T-cell (primary cell): ENCODE measurements around the gene HAND1. TPM values are rescaled to one million over a fixed set of nuclear protein-coding genes. Genes with fewer than 3 reads are reported as not detected.
A peak's percentile ranks its signal among the peaks of the same experiment; 100 is the strongest.

Source experiments
- ATAC-seq, 4 experiments: fragments of 200-7000 bp in 3 of 4; fragments of 150-1000 bp in 1 of 4; cut with Tn5 transposase; replicated peaks in 1 of 4; 1 replicate in 3 of 4; 2 replicates in 1 of 4; pipeline ENCODE4 v1.10.0; 2021; ENCODE audit warnings: moderate library complexity in 3 of 4, mild to moderate bottlenecking in 2 of 4, moderate number of reproducible peaks in 1 of 4
- CTCF ChIA-PET, 2 donors: fragments of 300-600 bp; sonication (Branson Sonifier 250); formaldehyde crosslinking; loops; one replicate each; lab custom pipeline; 2022; ENCODE audit warnings: antibody characterized with exemption in 2 of 2; lab: Charles Lee
- POLR2A ChIA-PET, 2 donors: fragments of 300-600 bp; sonication (Branson Sonifier 250); formaldehyde crosslinking; loops; one replicate each; lab custom pipeline; 2022; ENCODE audit warnings: antibody characterized with exemption in 2 of 2; lab: Charles Lee
- DNase-seq, 35 experiments: peaks; one replicate each; pipeline versions ENCODE4 v3.0.0 to v3.0.0-alpha.2; 2013 to 2023
- H3K27ac ChIP-seq: one replicate; pipeline ENCODE4 v1.5.1; 2013; ENCODE audit warnings: low read length
- H3K27me3 ChIP-seq, 2 experiments: replicated peaks in 1 of 2; 1 replicate in 1 of 2; 2 replicates in 1 of 2; pipeline versions ENCODE4 v1.6.1 to v1.7.0; 2013; ENCODE audit warnings: low read length in 1 of 2, mixed read lengths in 1 of 2; ENCODE audit not compliant: control insufficient read depth in 2 of 2, insufficient read depth in 2 of 2; ENCODE audit errors: extremely low read depth in 1 of 2
- H3K36me3 ChIP-seq, 2 donors: 1 replicate in 1 of 2; 2 replicates in 1 of 2; pipeline versions ENCODE4 v1.6.1 to v1.7.0; 2013; ENCODE audit warnings: low read length in 1 of 2; ENCODE audit not compliant: control insufficient read depth in 2 of 2, insufficient read depth in 1 of 2; ENCODE audit errors: extremely low read depth in 1 of 2
- H3K4me1 ChIP-seq, 2 experiments: 1 replicate in 1 of 2; 2 replicates in 1 of 2; pipeline versions ENCODE4 v1.6.1 to v1.7.0; 2013; ENCODE audit warnings: low read length in 2 of 2, mixed read lengths in 1 of 2; ENCODE audit not compliant: insufficient read depth in 2 of 2, control insufficient read depth in 1 of 2; ENCODE audit errors: extremely low read depth in 1 of 2
- H3K4me3 ChIP-seq, 2 donors: 1 replicate in 1 of 2; 2 replicates in 1 of 2; pipeline versions ENCODE4 v1.5.1 to v1.7.0; 2013; ENCODE audit warnings: mild to moderate bottlenecking in 2 of 2, low read length in 1 of 2, moderate library complexity in 1 of 2; ENCODE audit not compliant: control insufficient read depth in 1 of 2; ENCODE audit errors: extremely low read depth in 1 of 2
- H3K9me3 ChIP-seq: 2 replicates; pipeline ENCODE4 v1.7.0; 2013
- H3K27ac Mint-ChIP-seq, 2 donors: one replicate each; pipeline ENCODE4 v1.8.0; 2020 to 2021; ENCODE audit warnings: mild to moderate bottlenecking in 2 of 2, mixed read lengths in 2 of 2
- H3K27me3 Mint-ChIP-seq, 2 donors: one replicate each; pipeline ENCODE4 v1.8.0; 2021 to 2022; ENCODE audit warnings: mixed read lengths in 2 of 2
- H3K36me3 Mint-ChIP-seq: one replicate; pipeline ENCODE4 v1.8.0; 2021; ENCODE audit warnings: mixed read lengths
- H3K4me1 Mint-ChIP-seq, 3 donors: one replicate each; pipeline ENCODE4 v1.8.0; 2020 to 2022; ENCODE audit warnings: mixed read lengths in 3 of 3, mild to moderate bottlenecking in 1 of 3
- H3K4me3 Mint-ChIP-seq, 3 donors: one replicate each; pipeline ENCODE4 v1.8.0; 2020 to 2022; ENCODE audit warnings: mild to moderate bottlenecking in 3 of 3, mixed read lengths in 3 of 3, moderate library complexity in 3 of 3
- H3K9me3 Mint-ChIP-seq, 3 donors: one replicate each; pipeline ENCODE4 v1.8.0; 2020 to 2022; ENCODE audit warnings: mixed read lengths in 3 of 3
- WGBS: methylation state at CpG from one replicate; pipeline ENCODE4 v1.1.5; 2013; ENCODE audit warnings: missing lambda C conversion rate; ENCODE audit not compliant: insufficient coverage; 5-methylcytosine and 5-hydroxymethylcytosine counted together
- total RNA-seq, 35 experiments: library from RNA in 6 of 35; stranded (reverse) in 6 of 35; fragments of 120-200 nt in 1 of 35; gene quantifications; one replicate each; pipeline versions ENCODE4 v1.2.1 to v1.2.4 and lab custom pipeline; 2013 to 2026

The HAND1 gene
- total RNA-seq, 5 donors from 2014 or later (not counting 1 experiment from before 2014, with no cell fraction given), result not detected

DNA sequence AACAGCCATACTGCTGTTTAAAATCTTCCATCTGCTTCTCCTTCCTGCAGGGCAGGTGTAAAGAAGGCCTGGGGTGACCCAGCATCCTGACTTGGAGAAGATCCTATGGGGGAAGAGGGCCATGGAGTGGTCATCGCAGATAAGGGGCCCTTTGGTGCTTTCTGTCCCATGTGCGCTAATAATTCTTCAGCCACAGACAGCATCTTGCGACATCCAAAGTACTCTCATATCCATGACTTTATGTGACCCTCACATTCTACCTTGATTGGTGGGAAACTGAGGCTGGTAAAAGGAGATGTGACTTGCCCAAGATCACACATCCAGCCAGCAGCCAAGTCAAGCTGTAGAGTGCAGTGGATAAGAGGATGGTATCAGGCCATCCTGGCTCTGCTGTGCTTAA is 44.3 kb upstream of the HAND1 start:
- Histone ChIP-seq H3K36me3 (no peaks in the 10 kb centered on the region), H3K4me3 (no peak overlapping the region), H3K9me3 (no peaks in the 10 kb centered on the region), H3K27ac (no peak overlapping the region), H3K4me1 (peaks cover 0 to 6% of the 10 kb centered on the region in 2 experiments), H3K27me3 (peaks cover 3 to 39% of the 10 kb centered on the region in 2 experiments)
- H3K9me3 Mint-ChIP-seq, result no peaks in the 10 kb centered on the region
- peaks cover 0 to 3% (median 0%) of the 10 kb centered on the region in 3 donors for H3K4me1 Mint-ChIP-seq
- H3K36me3 Mint-ChIP-seq, result no peaks in the 10 kb centered on the region
- DNase-seq, result no peak
- peaks cover 27 to 48% of the 10 kb centered on the region in 2 donors for H3K27me3 Mint-ChIP-seq
- no CpG with 5 or more reads among the region's 3 CpGs for WGBS
- ATAC-seq, result no peak
- CTCF ChIA-PET, result no interaction called here
- POLR2A ChIA-PET, result no interaction called here
- H3K27ac Mint-ChIP-seq, result no peak overlapping the region
- H3K4me3 Mint-ChIP-seq, result no peak overlapping the region

DNA sequence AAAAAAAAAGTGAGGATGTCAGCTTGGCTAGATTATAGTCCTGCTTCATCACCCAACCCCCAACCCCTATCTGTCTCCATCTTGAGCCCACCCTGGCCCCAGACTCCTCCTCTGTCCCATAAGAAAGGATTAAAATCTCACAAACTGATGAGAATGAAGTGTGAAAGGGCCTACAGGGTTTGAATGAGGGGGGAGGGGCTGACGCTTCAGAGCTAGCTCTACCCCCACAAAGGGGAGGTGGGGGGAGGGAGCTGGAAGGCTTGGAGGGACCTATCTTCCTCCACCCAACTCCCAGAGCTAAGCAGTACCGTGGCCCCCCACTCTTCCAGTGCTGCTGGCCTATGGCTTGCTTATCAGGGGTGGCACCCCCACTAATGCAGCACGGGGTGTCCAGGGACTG is 43.7 kb upstream of the HAND1 start:
- H3K27me3 Mint-ChIP-seq, result peaks cover 27 to 50% of the 10 kb centered on the region in 2 donors
- 52% methylated on average over 2 of the region's 3 CpGs for WGBS
- CTCF ChIA-PET, result no interaction called here

GRCh38 chr5:154520861-154521453 is 42.9 kb upstream of the HAND1 start:
- WGBS, result 12% methylated on average over 9 of the region's 15 CpGs
- H3K9me3 ChIP-seq, result no peaks in the 10 kb centered on the region
- H3K4me1 Mint-ChIP-seq, result peaks cover 0 to 3% (median 0%) of the 10 kb centered on the region in 3 donors
- H3K4me3 ChIP-seq, result no peak overlapping the region
- no peak overlapping the region for H3K4me3 Mint-ChIP-seq
- peaks cover 3 to 43% of the 10 kb centered on the region in 2 experiments for H3K27me3 ChIP-seq
- no peak for ATAC-seq
- no peak overlapping the region for H3K27ac ChIP-seq
- H3K36me3 Mint-ChIP-seq, result no peaks in the 10 kb centered on the region
- ChIA-PET POLR2A (no interaction called here), CTCF (no interaction called here)
- H3K27ac Mint-ChIP-seq, result no peak overlapping the region
- H3K27me3 Mint-ChIP-seq, result peaks cover 27 to 47% of the 10 kb centered on the region in 2 donors
- peak in 1 of 35 experiments; percentile 3 for DNase-seq
- H3K9me3 Mint-ChIP-seq, result no peaks in the 10 kb centered on the region
- peaks cover 0 to 6% of the 10 kb centered on the region in 2 experiments for H3K4me1 ChIP-seq
- H3K36me3 ChIP-seq, result no peaks in the 10 kb centered on the region

More for the DNA sequence above, 43.7 kb upstream of the HAND1 start:
- Histone ChIP-seq H3K36me3 (no peaks in the 10 kb centered on the region), H3K4me1 (peaks cover 0 to 6% of the 10 kb centered on the region in 2 experiments), H3K4me3 (no peak overlapping the region), H3K27me3 (peaks cover 3 to 43% of the 10 kb centered on the region in 2 experiments), H3K9me3 (no peaks in the 10 kb centered on the region), H3K27ac (no peak overlapping the region)
- Mint-ChIP-seq H3K4me1 (peaks cover 0 to 3% (median 0%) of the 10 kb centered on the region in 3 donors), H3K36me3 (no peaks in the 10 kb centered on the region), H3K4me3 (no peak overlapping the region), H3K9me3 (no peaks in the 10 kb centered on the region), H3K27ac (no peak overlapping the region)
- ATAC-seq (no peak), DNase-seq (no peak)
- POLR2A ChIA-PET, result no interaction called here

DNA sequence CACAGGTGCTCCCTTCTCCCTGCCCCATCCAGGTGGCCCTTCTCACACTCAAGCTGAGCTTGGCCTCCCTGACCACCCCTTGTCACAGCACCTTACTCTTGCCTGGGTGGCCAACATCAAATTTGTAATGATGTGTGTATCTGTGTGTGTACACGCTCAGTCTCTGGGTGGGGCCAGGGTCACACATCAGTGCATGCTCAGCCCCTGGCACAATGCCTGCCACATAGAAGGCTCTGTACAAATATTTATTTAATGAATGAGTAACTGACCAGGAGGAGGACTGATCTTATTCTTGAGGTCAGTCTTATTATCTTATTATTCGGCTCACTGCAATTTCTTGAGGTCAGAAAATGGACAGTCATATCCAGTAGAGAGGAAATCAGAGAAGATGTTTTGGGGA is 41.3 kb upstream of the HAND1 start:
- ChIA-PET POLR2A (no interaction called here), CTCF (no interaction called here)
- Histone ChIP-seq H3K27me3 (peaks cover 3 to 43% of the 10 kb centered on the region in 2 experiments), H3K27ac (no peak overlapping the region), H3K4me3 (no peak overlapping the region), H3K36me3 (no peaks in the 10 kb centered on the region), H3K9me3 (no peaks in the 10 kb centered on the region), H3K4me1 (peaks cover 0 to 6% of the 10 kb centered on the region in 2 experiments)
- Mint-ChIP-seq H3K9me3 (no peaks in the 10 kb centered on the region), H3K4me3 (no peak overlapping the region), H3K4me1 (peaks cover 0 to 3% (median 0%) of the 10 kb centered on the region in 3 donors), H3K27me3 (peaks cover 30 to 54% of the 10 kb centered on the region in 2 donors), H3K36me3 (no peaks in the 10 kb centered on the region), H3K27ac (no peak overlapping the region)
- no peak for DNase-seq
- ATAC-seq, result no peak
- WGBS, result 88% methylated on average over 1 of the region's 2 CpGs

DNA sequence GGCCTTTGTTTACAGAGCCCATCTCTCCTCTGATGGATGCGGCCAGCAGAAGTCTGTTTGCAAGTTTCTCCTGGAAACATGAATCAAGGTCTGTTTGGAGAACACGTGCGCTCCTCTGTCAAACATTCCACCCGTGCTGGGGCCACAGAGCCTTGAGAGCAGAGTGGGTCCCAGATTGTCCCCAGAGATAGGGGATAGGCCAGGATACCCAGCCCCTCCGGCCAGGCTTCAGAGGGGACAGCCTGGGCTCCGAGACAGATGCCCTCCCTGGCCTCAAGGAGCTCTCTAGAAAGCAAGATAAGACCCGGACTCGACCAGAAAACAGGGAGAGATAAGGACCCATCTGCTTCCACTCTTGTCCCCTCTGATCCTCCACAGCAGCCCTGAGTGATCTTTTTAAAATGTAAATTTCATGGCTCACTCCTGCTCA is 40.4 kb upstream of the HAND1 start:
- H3K4me1 ChIP-seq, result peaks cover 0 to 6% of the 10 kb centered on the region in 2 experiments
- WGBS, result 73% methylated on average over 5 of the region's 8 CpGs
- H3K27me3 Mint-ChIP-seq, result peaks cover 34 to 60% of the 10 kb centered on the region in 2 donors
- H3K4me3 Mint-ChIP-seq, result no peak overlapping the region
- no peak overlapping the region for H3K4me3 ChIP-seq
- no peak for ATAC-seq
- H3K9me3 Mint-ChIP-seq, result no peaks in the 10 kb centered on the region
- no peak overlapping the region for H3K27ac Mint-ChIP-seq
- ChIA-PET CTCF (no interaction called here), POLR2A (no interaction called here)
- no peak for DNase-seq
- H3K4me1 Mint-ChIP-seq, result peaks cover 0 to 4% (median 3%) of the 10 kb centered on the region in 3 donors
- H3K36me3 ChIP-seq, result no peaks in the 10 kb centered on the region
- peaks cover 3 to 35% of the 10 kb centered on the region in 2 experiments for H3K27me3 ChIP-seq
- no peak overlapping the region for H3K27ac ChIP-seq
- no peaks in the 10 kb centered on the region for H3K9me3 ChIP-seq
- H3K36me3 Mint-ChIP-seq, result no peaks in the 10 kb centered on the region

GRCh38 chr5:154517810-154518437 is 39.9 kb upstream of the HAND1 start:
- Mint-ChIP-seq H3K9me3 (no peaks in the 10 kb centered on the region), H3K27ac (no peak overlapping the region), H3K4me3 (no peak overlapping the region), H3K4me1 (peaks cover 0 to 4% (median 3%) of the 10 kb centered on the region in 3 donors), H3K27me3 (peaks cover 29 to 55% of the 10 kb centered on the region in 2 donors), H3K36me3 (no peaks in the 10 kb centered on the region)
- WGBS, result 89% methylated on average over 7 of the region's 9 CpGs
- CTCF ChIA-PET, result no interaction called here
- H3K4me3 ChIP-seq, result no peak overlapping the region
- H3K27ac ChIP-seq, result no peak overlapping the region
- POLR2A ChIA-PET, result no interaction called here
- peaks cover 0 to 6% of the 10 kb centered on the region in 2 experiments for H3K4me1 ChIP-seq
- H3K36me3 ChIP-seq, result no peaks in the 10 kb centered on the region
- H3K9me3 ChIP-seq, result no peaks in the 10 kb centered on the region
- no peak for ATAC-seq
- peaks cover 3 to 35% of the 10 kb centered on the region in 2 experiments for H3K27me3 ChIP-seq
- DNase-seq, result no peak
